Endothelial cell of umbilical vein (primary cell): ENCODE results near the gene ZIC2. TPM values are rescaled to one million over a fixed set of nuclear protein-coding genes. Genes with fewer than 3 reads are reported as not detected.

Experiments used
- BruUV-seq: library from RNA; stranded (reverse); fragments of 400-500 nt; replicated peaks from 2 replicates; lab custom pipeline; 2021; lab: Mats Ljungman, UMichigan
- CTCF ChIA-PET: fragments of 300-600, 350-600 bp; sonication (Branson Sonifier 250); formaldehyde crosslinking; loops from one replicate; lab custom pipeline; 2021; ENCODE audit warnings: antibody characterized with exemption, inconsistent platforms; lab: Charles Lee
- POLR2A ChIA-PET: fragments of 300-600, 350-600 bp; sonication (Branson Sonifier 250); formaldehyde crosslinking; loops from one replicate; lab custom pipeline; 2021; ENCODE audit warnings: antibody characterized with exemption, inconsistent platforms; lab: Charles Lee
- DNase-seq: peaks from one replicate; pipeline ENCODE4 v3.0.0-alpha.2; 2011; ENCODE audit warnings: low read depth, low spot score
- FAIRE-seq: peaks from 2 replicates; lab custom pipeline; 2011; peaks lifted over from hg19 to GRCh38; lab: Jason Lieb, UNC
- H2AFZ ChIP-seq: 2 replicates; pipeline ENCODE4 v1.6.0; 2012; ENCODE audit warnings: low read depth, low read length, control low read depth, inconsistent platforms
- H3K27ac ChIP-seq: 2 replicates; pipeline ENCODE4 v1.5.1; 2011; ENCODE audit warnings: low read depth, mild to moderate bottlenecking, control low read depth, low read length, moderate library complexity; ENCODE audit not compliant: insufficient read depth
- H3K27me3 ChIP-seq, 2 experiments: 2 replicates each; pipeline versions ENCODE4 v1.6.0 to v1.6.1; 2011; ENCODE audit warnings: low read length in 2 of 2, mixed read lengths in 1 of 2; ENCODE audit not compliant: control insufficient read depth in 2 of 2, insufficient read depth in 2 of 2
- H3K36me3 ChIP-seq, 2 experiments: 2 replicates in 1 of 2; 3 replicates in 1 of 2; pipeline ENCODE4 v1.5.1; 2011; ENCODE audit warnings: low read length in 2 of 2, mild to moderate bottlenecking in 1 of 2, moderate library complexity in 1 of 2; ENCODE audit not compliant: control insufficient read depth in 2 of 2, insufficient read depth in 2 of 2; ENCODE audit errors: extremely low read depth in 1 of 2
- H3K4me1 ChIP-seq: 3 replicates; pipeline ENCODE4 v1.5.1; 2011; ENCODE audit warnings: mild to moderate bottlenecking, low read length; ENCODE audit not compliant: control insufficient read depth, insufficient read depth; ENCODE audit errors: extremely low read depth
- H3K4me2 ChIP-seq: 2 replicates; pipeline ENCODE4 v1.6.1; 2011; ENCODE audit warnings: low read length, control low read depth, mixed read lengths; ENCODE audit not compliant: insufficient read depth
- H3K4me3 ChIP-seq, 3 experiments: fragments of 200-600 bp in 1 of 3; sonication (generic), shearing (Covaris generic) in 1 of 3; replicated peaks in 1 of 3; 2 replicates each; pipeline ENCODE4 v1.5.1; 2011 to 2016; ENCODE audit warnings: control low read depth in 3 of 3, low read length in 3 of 3, mild to moderate bottlenecking in 2 of 3, inconsistent platforms in 1 of 3, low read depth in 1 of 3, moderate library complexity in 1 of 3; ENCODE audit not compliant: insufficient read depth in 1 of 3
- H3K79me2 ChIP-seq: 2 replicates; pipeline ENCODE4 v1.6.0; 2012; ENCODE audit warnings: low read length, inconsistent platforms; ENCODE audit not compliant: control insufficient read depth, insufficient read depth
- H3K9ac ChIP-seq: replicated peaks from 2 replicates; pipeline ENCODE3; 2011; ENCODE audit warnings: low read length, control low read depth; ENCODE audit not compliant: insufficient read depth; ENCODE audit errors: extremely low read depth
- H3K9me1 ChIP-seq: replicated peaks from 3 replicates; pipeline ENCODE4 v1.6.0; 2011; ENCODE audit warnings: mild to moderate bottlenecking, low read length; ENCODE audit not compliant: control insufficient read depth, insufficient read depth; ENCODE audit errors: extremely low read depth
- H3K9me3 ChIP-seq: replicated peaks from 2 replicates; pipeline ENCODE4 v1.5.1; 2012; ENCODE audit warnings: low read length, inconsistent platforms; ENCODE audit not compliant: control insufficient read depth, insufficient read depth
- H4K20me1 ChIP-seq: replicated peaks from 2 replicates; pipeline ENCODE3; 2011; ENCODE audit warnings: mild to moderate bottlenecking, low read length; ENCODE audit not compliant: control insufficient read depth, insufficient read depth; ENCODE audit errors: extremely low read depth
- EZH2 ChIP-seq: IDR thresholded peaks from 2 replicates; pipeline ENCODE4 v1.6.1; 2012; ENCODE audit warnings: borderline replicate concordance, low read depth, mild to moderate bottlenecking, moderate library complexity, low read length, inconsistent platforms; ENCODE audit not compliant: severe bottlenecking
- FOS ChIP-seq: IDR thresholded peaks from 2 replicates; pipeline ENCODE4 v1.6.1; 2011; ENCODE audit warnings: mild to moderate bottlenecking, low read length, moderate library complexity, borderline replicate concordance; ENCODE audit not compliant: insufficient read depth
- GATA2 ChIP-seq: IDR thresholded peaks from 2 replicates; pipeline ENCODE4 v1.7.0; 2011; ENCODE audit warnings: low read depth, mild to moderate bottlenecking, moderate library complexity, mixed read lengths, low read length; ENCODE audit not compliant: insufficient read length, insufficient read depth
- JUN ChIP-seq: IDR thresholded peaks from 2 replicates; pipeline ENCODE4 v1.6.1; 2011; ENCODE audit warnings: borderline replicate concordance, low read depth; ENCODE audit not compliant: insufficient read length, insufficient read depth
- MYC ChIP-seq: IDR thresholded peaks from one replicate; pipeline ENCODE4 v1.6.1; 2011; ENCODE audit warnings: mild to moderate bottlenecking, low read depth, low read length
- POLR2A ChIP-seq: IDR thresholded peaks from 2 replicates; pipeline ENCODE4 v1.6.1; 2012; ENCODE audit warnings: low read depth, mild to moderate bottlenecking, control low read depth, low read length
- POLR2AphosphoS5 ChIP-seq: IDR thresholded peaks from 2 replicates; pipeline ENCODE4 v1.6.1; 2012; ENCODE audit warnings: low read depth, mild to moderate bottlenecking, control low read depth, low read length, moderate library complexity; ENCODE audit not compliant: insufficient read depth
- dilution Hi-C: fragments of 300-500 bp; cut with MboI; formaldehyde crosslinking; loops from one replicate; pipeline ENCODE4 v1.15.0; 2019; ENCODE audit warnings: low sequenced_read_pairs; ENCODE audit not compliant: extremely low pct_ligation_motif_present
- intact Hi-C: fragments of 100-400 bp; cut with micrococcal nuclease; formaldehyde crosslinking; loops from one replicate; pipeline ENCODE4 v1.10.0; 2022
- polyA plus RNA-seq, 4 experiments: library from polyadenylated mRNA; depleted of rRNA in 3 of 4; stranded (reverse) in 3 of 4; unstranded in 1 of 4; fragments of >200 nt; gene quantifications; 2 replicates each; pipeline versions ENCODE4 v1.2.1 to v1.2.3, GENCODE V29; 2011 to 2012; ENCODE audit warnings: missing spikeins in 1 of 4
- total RNA-seq: library from RNA; stranded (reverse); gene quantifications from 2 replicates; pipeline ENCODE4 v1.2.3, GENCODE V29; 2021
- TF ChIP-seq, protein P1 (sequence below), 2 donors: IDR thresholded peaks; 1 replicate in 1 of 2; 2 replicates in 1 of 2; pipeline ENCODE4 v1.5.1; 2011; ENCODE audit warnings: low read length in 2 of 2, mild to moderate bottlenecking in 2 of 2, moderate library complexity in 2 of 2, control low read depth in 1 of 2, inconsistent platforms in 1 of 2, low read depth in 1 of 2; ENCODE audit not compliant: insufficient read depth in 1 of 2; ENCODE audit errors: extremely low read depth in 1 of 2
- TF ChIP-seq, protein P2 (sequence below): IDR thresholded peaks from 2 replicates; pipeline ENCODE4 v1.6.1; 2011; ENCODE audit not compliant: insufficient read depth, insufficient read length

Gene ZIC2
- total and polyA plus RNA-seq, 2 donors (not counting 3 experiments of a cell fraction or from before 2014, with no cell fraction given), result 0.03 TPM; not detected in 1

DNA sequence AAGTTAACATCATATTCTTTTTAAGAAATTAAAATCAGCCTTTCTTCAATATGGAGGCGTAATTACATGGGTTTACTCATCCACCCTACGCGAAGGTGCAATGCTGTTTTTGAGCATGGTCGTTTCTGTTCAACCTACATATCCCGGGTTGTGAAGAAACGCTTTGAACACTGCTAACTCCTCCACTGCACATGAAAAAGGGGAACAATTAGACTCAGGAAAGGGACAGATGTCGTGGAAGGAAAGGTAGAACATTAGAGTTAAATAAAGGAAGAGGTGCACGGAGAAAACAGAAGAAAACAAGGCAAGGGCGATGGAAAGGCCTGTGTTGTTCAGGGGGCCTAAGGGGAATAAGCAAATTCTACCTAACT is 14.1 kb upstream of the ZIC2 start:
- H3K27ac ChIP-seq, result no peak overlapping the region
- ChIA-PET POLR2A (no interaction called here), CTCF (interaction anchor here (1.0 kb wide), 1 partner anchor 268 kb away, joined by 3 read pairs; no protein-coding TSS in a partner anchor)
- DNase-seq (no peak), FAIRE-seq (no peak)
- H3K4me1 ChIP-seq, result no peaks in the 10 kb centered on the region
- peaks cover 60 to 90% of the 10 kb centered on the region in 2 experiments for H3K27me3 ChIP-seq
- TF ChIP-seq FOS (no peak), MYC (no peak), POLR2A (no peak), POLR2AphosphoS5 (no peak), JUN (no peak), EZH2 (no peak), GATA2 (no peak)
- TF ChIP-seq, protein P1, sequence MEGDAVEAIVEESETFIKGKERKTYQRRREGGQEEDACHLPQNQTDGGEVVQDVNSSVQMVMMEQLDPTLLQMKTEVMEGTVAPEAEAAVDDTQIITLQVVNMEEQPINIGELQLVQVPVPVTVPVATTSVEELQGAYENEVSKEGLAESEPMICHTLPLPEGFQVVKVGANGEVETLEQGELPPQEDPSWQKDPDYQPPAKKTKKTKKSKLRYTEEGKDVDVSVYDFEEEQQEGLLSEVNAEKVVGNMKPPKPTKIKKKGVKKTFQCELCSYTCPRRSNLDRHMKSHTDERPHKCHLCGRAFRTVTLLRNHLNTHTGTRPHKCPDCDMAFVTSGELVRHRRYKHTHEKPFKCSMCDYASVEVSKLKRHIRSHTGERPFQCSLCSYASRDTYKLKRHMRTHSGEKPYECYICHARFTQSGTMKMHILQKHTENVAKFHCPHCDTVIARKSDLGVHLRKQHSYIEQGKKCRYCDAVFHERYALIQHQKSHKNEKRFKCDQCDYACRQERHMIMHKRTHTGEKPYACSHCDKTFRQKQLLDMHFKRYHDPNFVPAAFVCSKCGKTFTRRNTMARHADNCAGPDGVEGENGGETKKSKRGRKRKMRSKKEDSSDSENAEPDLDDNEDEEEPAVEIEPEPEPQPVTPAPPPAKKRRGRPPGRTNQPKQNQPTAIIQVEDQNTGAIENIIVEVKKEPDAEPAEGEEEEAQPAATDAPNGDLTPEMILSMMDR (IDR thresholded peaks at IDR 0.05; ENCODE audit: extremely low read depth in 1 of 2, insufficient read depth in 1 of 2, low read depth in 1 of 2, low read length in 2 of 2), result no peak
- TF ChIP-seq, protein P2, sequence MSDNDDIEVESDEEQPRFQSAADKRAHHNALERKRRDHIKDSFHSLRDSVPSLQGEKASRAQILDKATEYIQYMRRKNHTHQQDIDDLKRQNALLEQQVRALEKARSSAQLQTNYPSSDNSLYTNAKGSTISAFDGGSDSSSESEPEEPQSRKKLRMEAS, result no peak
- H3K9me1 ChIP-seq, result no peaks in the 10 kb centered on the region
- no peaks in the 10 kb centered on the region for H3K9me3 ChIP-seq
- intact Hi-C loops, result loop anchor here (2.0 to 10.0 kb wide), 2 partner anchors 121 to 313 kb away; partner anchors contain the start of gene PCCA
- H3K79me2 ChIP-seq, result no peaks in the 10 kb centered on the region
- BruUV-seq, result no TSS peak
- no peak overlapping the region for H3K9ac ChIP-seq
- H3K4me2 ChIP-seq, result no peak overlapping the region
- dilution Hi-C loops, result no loop called here
- H4K20me1 ChIP-seq, result peaks cover 3% of the 10 kb centered on the region
- H3K4me3 ChIP-seq, result no peak overlapping the region
- no peak overlapping the region for H2AFZ ChIP-seq
- no peaks in the 10 kb centered on the region for H3K36me3 ChIP-seq
